Measurements from ENCODE around the gene RAVER1. TPM values are rescaled to one million over a fixed set of nuclear protein-coding genes. Genes with fewer than 3 reads are reported as not detected.
A peak's percentile ranks its signal among the peaks of the same experiment; 100 is the strongest.
"Not testable (repeated sequence)": the region's sequence is repeated elsewhere in the genome, so short reads cannot be mapped to it uniquely, and the experiment has no call there.

RAVER1 gene
- total RNA-seq, 4 donors from 2014 or later: 22.2 to 34.2 (median 24.3) TPM

- Histone ChIP-seq H3K9me3 (no peaks in the 10 kb centered on the region), H3K27me3 (no peaks in the 10 kb centered on the region), H3K4me3 (no peak overlapping the region), H3K27ac (no peak overlapping the region), H3K4me1 (no peaks in the 10 kb centered on the region), H3K36me3 (no peaks in the 10 kb centered on the region)
- no peak for DNase-seq (ENCODE audit: low spot score in 2 of 2)
- 69 to 81% methylated on average over 2 of the region's 2 CpGs for WGBS, 2 donors
- TF ChIP-seq, protein P1, sequence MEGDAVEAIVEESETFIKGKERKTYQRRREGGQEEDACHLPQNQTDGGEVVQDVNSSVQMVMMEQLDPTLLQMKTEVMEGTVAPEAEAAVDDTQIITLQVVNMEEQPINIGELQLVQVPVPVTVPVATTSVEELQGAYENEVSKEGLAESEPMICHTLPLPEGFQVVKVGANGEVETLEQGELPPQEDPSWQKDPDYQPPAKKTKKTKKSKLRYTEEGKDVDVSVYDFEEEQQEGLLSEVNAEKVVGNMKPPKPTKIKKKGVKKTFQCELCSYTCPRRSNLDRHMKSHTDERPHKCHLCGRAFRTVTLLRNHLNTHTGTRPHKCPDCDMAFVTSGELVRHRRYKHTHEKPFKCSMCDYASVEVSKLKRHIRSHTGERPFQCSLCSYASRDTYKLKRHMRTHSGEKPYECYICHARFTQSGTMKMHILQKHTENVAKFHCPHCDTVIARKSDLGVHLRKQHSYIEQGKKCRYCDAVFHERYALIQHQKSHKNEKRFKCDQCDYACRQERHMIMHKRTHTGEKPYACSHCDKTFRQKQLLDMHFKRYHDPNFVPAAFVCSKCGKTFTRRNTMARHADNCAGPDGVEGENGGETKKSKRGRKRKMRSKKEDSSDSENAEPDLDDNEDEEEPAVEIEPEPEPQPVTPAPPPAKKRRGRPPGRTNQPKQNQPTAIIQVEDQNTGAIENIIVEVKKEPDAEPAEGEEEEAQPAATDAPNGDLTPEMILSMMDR (IDR thresholded peaks at IDR 0.05): no peak
- TF ChIP-seq EP300 (IDR thresholded peaks at IDR 0.05): no peak
- TF ChIP-seq POLR2A (IDR thresholded peaks at IDR 0.05): no peak
Observed at GRCh38 chr19:10343495-10343894, 10.2 kb upstream of the RAVER1 start.

- no peak for DNase-seq (ENCODE audit: low spot score in 2 of 2)
- Histone ChIP-seq H3K9me3 (no peaks in the 10 kb centered on the region), H3K36me3 (no peaks in the 10 kb centered on the region), H3K4me3 (no peak overlapping the region), H3K4me1 (peaks cover 0 to 7% (median 0%) of the 10 kb centered on the region in 4 donors), H3K27me3 (no peaks in the 10 kb centered on the region), H3K27ac (no peak overlapping the region)
- no peak for TF ChIP-seq EP300 (IDR thresholded peaks at IDR 0.05)
- TF ChIP-seq, protein P1 (IDR thresholded peaks at IDR 0.05): no peak
- no peak for TF ChIP-seq POLR2A (IDR thresholded peaks at IDR 0.05)
- 81 to 86% methylated on average over 5 of the region's 5 CpGs for WGBS, 2 donors
Observed at GRCh38 chr19:10339977-10340376, 6.6 kb upstream of the RAVER1 start.

DNA sequence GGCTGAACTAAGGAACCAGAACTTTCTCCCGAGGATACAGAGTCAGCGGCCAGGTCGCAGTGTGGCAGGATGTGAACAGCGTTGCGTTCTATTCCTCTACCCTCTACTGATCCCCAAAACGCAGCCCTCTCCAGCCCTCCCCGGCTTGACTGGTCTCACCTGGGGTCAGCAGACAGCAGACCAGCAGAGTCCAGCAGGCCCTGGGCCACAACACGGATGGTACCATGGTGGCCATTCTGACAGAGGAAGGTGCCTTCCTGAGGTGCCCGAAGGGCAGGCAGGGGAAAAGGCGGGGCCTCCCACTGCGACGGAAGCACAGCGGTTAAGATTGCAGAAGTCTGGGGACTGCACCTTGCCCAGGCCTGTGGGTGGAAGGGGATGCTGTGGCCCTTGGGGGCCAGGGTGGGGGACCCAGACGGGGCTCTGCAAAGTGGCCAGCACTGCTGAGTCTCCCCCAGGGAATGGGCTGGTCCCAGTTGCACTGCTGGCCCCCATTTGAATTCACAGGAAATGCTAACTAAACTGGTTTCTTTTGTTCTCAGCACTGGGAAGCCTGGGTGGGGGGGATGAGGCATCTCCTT, 6.1 kb upstream of the RAVER1 start, which contains the start of gene ICAM3:
Gene ICAM3, minus strand, starts transcription at position 245 of the 581 bp plus-strand sequence. Its CDS starts 10 bp downstream, at position 235.
- Histone ChIP-seq H3K4me3 (peak within 1 kb of the TSS in 1 of 4 donors; percentile 33), H3K27me3 (no peaks in the 10 kb centered on the region), H3K36me3 (no peaks in the 10 kb centered on the region), H3K27ac (peak within 1 kb of the TSS in 1 of 4 donors; percentile 65), H3K9me3 (no peaks in the 10 kb centered on the region), H3K4me1 (peaks cover 0 to 8% (median under 1%) of the 10 kb centered on the region in 4 donors)
- WGBS, 2 donors: 60 to 77% methylated on average over 14 of the region's 14 CpGs
- TF ChIP-seq, protein P1 (IDR thresholded peaks at IDR 0.05): no peak
- TF ChIP-seq POLR2A (IDR thresholded peaks at IDR 0.05) (no peak), EP300 (IDR thresholded peaks at IDR 0.05) (no peak)
- DNase-seq (ENCODE audit: low spot score in 2 of 2): no peak

- 75 to 80% methylated on average over 6 of the region's 6 CpGs for WGBS, 2 donors
- H3K27ac ChIP-seq: peak overlapping the region in 1 of 4 donors; percentile 65
- H3K4me3 ChIP-seq: peak overlapping the region in 1 of 4 donors; percentile 33
Observed at GRCh38 chr19:10338940-10339339, 5.6 kb upstream of the RAVER1 start.

GRCh38 chr19:10336725-10337124, 3.4 kb upstream of the RAVER1 start:
- H3K4me1 ChIP-seq: peaks cover 0 to 28% (median 12%) of the 10 kb centered on the region in 4 donors
- DNase-seq (ENCODE audit: low spot score in 2 of 2); H3K9me3 ChIP-seq; H3K27ac ChIP-seq; H3K27me3 ChIP-seq; H3K4me3 ChIP-seq; H3K36me3 ChIP-seq: not testable (repeated sequence)
- 91 to 96% methylated on average over 9 of the region's 9 CpGs for WGBS, 2 donors

More at GRCh38 chr19:10338940-10339339, 5.6 kb upstream of the RAVER1 start:
- Histone ChIP-seq H3K27me3 (no peaks in the 10 kb centered on the region), H3K36me3 (no peaks in the 10 kb centered on the region), H3K4me1 (peaks cover 0 to 13% (median 2%) of the 10 kb centered on the region in 4 donors), H3K9me3 (no peaks in the 10 kb centered on the region)
- no peak for DNase-seq (ENCODE audit: low spot score in 2 of 2)
- TF ChIP-seq EP300 (IDR thresholded peaks at IDR 0.05): no peak
- no peak for TF ChIP-seq POLR2A (IDR thresholded peaks at IDR 0.05)
- TF ChIP-seq, protein P1 (IDR thresholded peaks at IDR 0.05): no peak

Data from tibial nerve (tissue), 4 donors.